Erythroblast (primary cell): Measurements from ENCODE around the gene FAM47A.

Experiments used
- GATA1 ChIP-seq: IDR thresholded peaks from 2 replicates; pipeline ENCODE4 v1.6.1; 2011; ENCODE audit warnings: low read depth, mild to moderate bottlenecking, control low read depth, low read length, moderate library complexity
- POLR2A ChIP-seq: IDR thresholded peaks from 2 replicates; pipeline ENCODE4 v1.6.1; 2011; ENCODE audit warnings: mild to moderate bottlenecking, low read length

GRCh38 chrX:34140816-34141215 lies 8.7 kb upstream of the FAM47A start:
- TF ChIP-seq POLR2A: no peak
- no peak for TF ChIP-seq GATA1
